ENCODE data around the gene MAP7.
"Not testable (repeated sequence)": the region's sequence is repeated elsewhere in the genome, so short reads cannot be mapped to it uniquely, and the experiment has no call there.

Gene MAP7

DNA sequence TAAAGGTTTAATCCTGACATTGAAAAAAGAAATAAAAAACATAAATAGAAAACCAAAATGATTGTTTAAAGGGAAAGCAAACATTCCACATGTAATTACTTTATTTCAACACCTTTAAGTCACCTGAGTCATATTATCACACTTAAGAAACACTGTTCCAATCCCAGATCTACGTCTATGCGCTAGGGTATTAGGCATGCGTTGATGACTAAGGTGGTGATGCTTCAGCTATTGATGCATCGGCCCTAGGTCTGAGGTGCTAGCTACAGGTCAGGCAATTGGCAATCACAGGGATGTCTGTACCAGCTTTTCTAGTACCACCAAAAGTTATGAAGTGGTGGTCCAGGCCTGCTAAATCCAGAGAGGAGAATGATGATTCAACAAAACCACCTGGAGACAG is 162.9 kb downstream of the MAP7 start:
- no peak for DNase-seq (ENCODE audit: low read depth in 1 of 2, low spot score in 1 of 2)
- in situ Hi-C loops (cut with HindIII; ENCODE audit: low pct_unique_long_range_greater_than_20kb, low sequenced_read_pairs), result no loop called here
- TF ChIP-seq JUND (IDR thresholded peaks at IDR 0.05; ENCODE audit: low read depth), result no peak

DNA sequence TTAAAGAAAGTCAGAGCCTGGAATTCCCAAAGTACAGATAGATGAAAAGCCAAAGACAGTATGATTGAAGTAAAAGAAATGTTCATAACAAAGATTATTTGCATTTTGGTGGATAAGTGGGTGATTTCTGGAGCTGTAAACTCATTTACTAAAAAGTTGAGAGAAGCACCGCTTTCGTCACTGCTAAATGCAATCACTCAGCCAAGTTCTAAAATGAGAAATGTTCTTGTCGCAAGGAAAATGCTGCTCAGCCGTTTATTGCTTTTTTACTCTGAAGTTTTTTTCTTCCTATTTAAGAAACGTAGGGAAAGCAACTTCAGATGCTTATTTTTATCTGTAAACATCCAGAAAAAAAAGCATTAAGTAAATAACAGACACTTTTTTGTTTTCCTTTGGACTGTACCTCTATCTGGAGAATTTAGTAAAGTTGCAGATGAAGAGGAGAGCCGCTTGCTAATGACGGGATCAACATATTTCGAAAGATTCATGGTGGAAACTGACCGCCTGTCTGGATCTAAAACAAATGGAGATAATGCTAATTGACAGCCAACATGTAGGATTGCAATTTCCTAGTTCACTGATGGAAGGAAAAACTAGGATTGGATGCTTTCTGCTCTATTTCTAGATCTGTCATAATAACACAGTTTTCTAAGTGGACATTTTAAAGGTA is 166.8 kb downstream of the MAP7 start:
- in situ Hi-C loops (cut with HindIII; ENCODE audit: low pct_unique_long_range_greater_than_20kb, low sequenced_read_pairs), result no loop called here
- no peak for TF ChIP-seq JUND (IDR thresholded peaks at IDR 0.05; ENCODE audit: low read depth)
- DNase-seq (ENCODE audit: low read depth in 1 of 2, low spot score in 1 of 2), result no peak

DNA sequence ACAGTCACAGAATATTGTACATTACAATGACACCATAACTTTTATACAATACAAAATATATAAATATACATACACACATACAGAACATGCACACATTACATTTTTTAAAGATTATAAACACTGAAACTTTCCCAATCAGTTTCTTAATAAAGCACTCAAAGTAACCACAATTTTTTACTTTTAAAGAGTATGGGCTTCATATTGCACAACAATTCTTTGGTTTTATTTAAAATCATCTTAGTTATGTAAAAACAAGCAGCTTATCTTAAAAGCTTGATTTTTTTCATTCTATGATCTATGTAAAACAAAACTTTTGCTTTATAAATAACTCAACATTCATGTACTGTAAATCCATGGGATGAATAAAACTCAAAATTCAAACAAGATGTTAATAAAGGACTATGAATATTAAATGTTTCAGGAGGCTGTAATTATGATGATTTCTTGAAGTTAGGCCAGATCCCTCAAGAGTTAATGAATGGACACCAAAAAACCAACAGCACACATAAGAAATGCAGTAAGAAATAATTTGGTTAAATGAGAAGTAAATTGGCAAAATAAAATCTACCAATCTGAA is 167.5 kb downstream of the MAP7 start:
- in situ Hi-C loops (cut with HindIII; ENCODE audit: low pct_unique_long_range_greater_than_20kb, low sequenced_read_pairs), result no loop called here
- DNase-seq (ENCODE audit: low read depth in 1 of 2, low spot score in 1 of 2), result no peak
- TF ChIP-seq JUND (IDR thresholded peaks at IDR 0.05; ENCODE audit: low read depth), result no peak

DNA sequence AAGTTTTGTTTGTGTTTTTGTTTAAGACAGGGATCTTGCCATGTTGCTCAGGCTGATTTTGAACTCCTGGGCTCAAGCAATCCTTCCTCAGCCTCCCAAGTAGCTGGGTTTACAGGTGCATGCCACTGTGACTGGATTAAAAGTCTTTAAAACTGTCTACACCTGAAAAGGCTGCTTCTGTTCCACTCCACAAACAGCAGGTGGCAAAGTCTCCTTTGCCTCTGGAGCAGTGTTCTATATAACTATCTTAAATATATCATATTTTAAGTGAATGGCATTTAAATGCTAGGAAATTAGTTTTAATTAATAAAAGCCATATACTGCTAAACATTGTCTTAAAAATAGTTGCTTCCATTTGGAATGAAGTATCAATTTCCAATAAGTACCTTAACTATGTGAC is 171.3 kb downstream of the MAP7 start:
- peak in 1 of 2 experiments; percentile 18 for DNase-seq (ENCODE audit: low read depth in 1 of 2, low spot score in 1 of 2)
- in situ Hi-C loops (cut with HindIII; ENCODE audit: low pct_unique_long_range_greater_than_20kb, low sequenced_read_pairs), result no loop called here
- no peak for TF ChIP-seq JUND (IDR thresholded peaks at IDR 0.05; ENCODE audit: low read depth)

DNA sequence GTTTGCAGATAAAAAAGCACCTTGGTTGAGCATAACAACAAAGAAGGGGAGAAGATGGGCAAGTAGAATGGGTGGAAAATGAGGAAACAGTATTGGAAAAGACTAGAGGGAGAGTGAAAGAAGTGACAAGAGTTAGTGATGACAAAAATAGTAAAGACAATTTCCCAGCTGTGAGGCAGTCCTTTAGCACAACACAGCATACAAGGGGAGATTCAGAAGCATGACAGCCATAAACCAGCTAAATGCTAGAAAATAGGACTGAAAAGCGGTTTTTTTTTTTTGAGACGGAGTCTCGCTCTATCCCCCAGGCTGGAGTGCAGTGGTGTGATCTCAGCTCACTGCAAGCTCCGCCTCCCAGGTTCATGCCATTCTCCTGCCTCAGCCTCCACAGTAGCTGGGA is 174.4 kb downstream of the MAP7 start:
- in situ Hi-C loops (cut with HindIII; ENCODE audit: low pct_unique_long_range_greater_than_20kb, low sequenced_read_pairs); DNase-seq (ENCODE audit: low read depth in 1 of 2, low spot score in 1 of 2): not testable (repeated sequence)

DNA sequence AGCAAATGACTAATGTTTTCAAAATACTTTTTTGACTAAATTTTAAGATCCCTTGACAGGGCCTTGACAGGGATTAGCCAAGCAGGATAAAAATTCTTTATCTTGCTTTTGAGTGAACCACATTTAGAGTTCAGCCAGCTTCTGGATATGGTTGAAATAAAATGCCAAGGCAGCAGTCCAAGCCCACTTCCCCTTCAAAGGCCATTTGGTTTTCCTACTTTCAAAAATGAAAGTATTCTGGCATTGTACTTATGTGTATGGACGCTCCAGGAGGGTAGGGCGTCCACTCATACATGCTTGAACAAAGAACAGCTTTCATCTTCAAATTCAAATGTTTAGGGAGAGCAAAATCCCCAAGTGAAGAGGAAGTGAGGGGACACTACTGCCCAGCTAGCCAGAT is 178.3 kb downstream of the MAP7 start:
- no peak for DNase-seq (ENCODE audit: low read depth in 1 of 2, low spot score in 1 of 2)
- in situ Hi-C loops (cut with HindIII; ENCODE audit: low pct_unique_long_range_greater_than_20kb, low sequenced_read_pairs), result no loop called here
- TF ChIP-seq JUND (IDR thresholded peaks at IDR 0.05; ENCODE audit: low read depth), result no peak

DNA sequence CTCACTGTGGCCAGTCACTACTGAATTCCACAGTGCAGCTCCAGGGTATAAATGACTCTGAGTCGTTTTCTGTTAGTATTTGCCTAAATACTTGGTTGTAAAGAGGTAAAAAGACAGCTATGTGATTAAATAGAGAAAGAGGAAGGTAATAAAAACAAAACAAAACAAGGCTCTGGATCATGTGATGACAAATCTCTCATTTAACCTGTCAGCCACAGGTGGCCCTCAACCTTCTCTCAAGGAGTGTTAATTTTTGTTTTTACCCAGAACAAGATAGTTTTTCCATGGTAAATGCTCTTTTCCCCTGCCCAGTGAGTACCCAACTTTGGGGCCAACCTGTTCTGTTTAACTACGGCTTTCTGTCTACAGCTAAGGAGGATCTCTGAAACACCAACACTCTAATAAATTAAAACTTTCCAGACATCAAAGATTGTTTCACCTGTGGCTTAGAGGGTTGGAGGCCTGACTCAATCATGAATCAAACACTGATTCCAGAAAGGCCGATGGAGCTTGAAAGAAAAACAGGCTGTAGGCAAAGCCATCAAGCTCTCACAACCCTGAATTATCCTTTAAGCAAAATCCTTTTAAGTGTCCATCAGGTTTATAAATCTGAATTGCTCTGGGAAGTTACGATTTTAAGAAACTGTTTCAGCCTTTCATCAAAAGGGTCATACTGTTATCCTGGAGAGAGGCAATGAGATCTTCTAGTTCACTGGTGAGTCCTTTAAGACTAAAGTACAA is 179.1 kb downstream of the MAP7 start:
- TF ChIP-seq JUND (IDR thresholded peaks at IDR 0.05; ENCODE audit: low read depth), result no peak
- no peak for DNase-seq (ENCODE audit: low read depth in 1 of 2, low spot score in 1 of 2)
- in situ Hi-C loops (cut with HindIII; ENCODE audit: low pct_unique_long_range_greater_than_20kb, low sequenced_read_pairs), result no loop called here

DNA sequence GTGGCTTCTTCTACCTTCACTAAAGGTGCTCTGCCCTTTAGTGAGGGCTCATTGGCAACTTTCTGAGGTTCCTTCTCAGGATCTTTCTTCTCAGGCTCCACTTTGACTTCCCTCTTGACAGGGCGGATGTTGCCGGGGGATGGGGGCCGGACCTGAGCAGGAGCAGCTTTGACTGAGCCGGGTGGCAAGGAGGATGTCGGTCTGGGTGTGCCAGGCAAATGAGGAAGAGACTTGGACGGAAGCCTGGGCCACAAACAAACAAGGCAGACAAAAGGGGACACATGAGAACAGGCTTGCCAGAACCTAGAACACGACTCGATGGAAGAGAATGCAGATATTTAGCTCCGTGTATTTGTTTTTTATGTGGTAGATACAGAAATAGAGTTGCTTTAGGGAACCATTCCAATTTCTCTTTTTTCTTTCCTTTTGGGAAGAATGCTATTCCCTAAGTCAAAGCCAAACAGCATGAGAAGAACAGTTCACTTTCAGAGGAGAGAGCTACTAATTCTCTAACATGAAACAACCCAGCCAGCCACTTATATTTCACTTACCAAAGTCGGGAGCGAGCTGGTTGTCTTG is 184.4 kb downstream of the MAP7 start:
- in situ Hi-C loops (cut with HindIII; ENCODE audit: low pct_unique_long_range_greater_than_20kb, low sequenced_read_pairs), result no loop called here
- DNase-seq (ENCODE audit: low read depth in 1 of 2, low spot score in 1 of 2), result no peak
- no peak for TF ChIP-seq JUND (IDR thresholded peaks at IDR 0.05; ENCODE audit: low read depth)

DNA sequence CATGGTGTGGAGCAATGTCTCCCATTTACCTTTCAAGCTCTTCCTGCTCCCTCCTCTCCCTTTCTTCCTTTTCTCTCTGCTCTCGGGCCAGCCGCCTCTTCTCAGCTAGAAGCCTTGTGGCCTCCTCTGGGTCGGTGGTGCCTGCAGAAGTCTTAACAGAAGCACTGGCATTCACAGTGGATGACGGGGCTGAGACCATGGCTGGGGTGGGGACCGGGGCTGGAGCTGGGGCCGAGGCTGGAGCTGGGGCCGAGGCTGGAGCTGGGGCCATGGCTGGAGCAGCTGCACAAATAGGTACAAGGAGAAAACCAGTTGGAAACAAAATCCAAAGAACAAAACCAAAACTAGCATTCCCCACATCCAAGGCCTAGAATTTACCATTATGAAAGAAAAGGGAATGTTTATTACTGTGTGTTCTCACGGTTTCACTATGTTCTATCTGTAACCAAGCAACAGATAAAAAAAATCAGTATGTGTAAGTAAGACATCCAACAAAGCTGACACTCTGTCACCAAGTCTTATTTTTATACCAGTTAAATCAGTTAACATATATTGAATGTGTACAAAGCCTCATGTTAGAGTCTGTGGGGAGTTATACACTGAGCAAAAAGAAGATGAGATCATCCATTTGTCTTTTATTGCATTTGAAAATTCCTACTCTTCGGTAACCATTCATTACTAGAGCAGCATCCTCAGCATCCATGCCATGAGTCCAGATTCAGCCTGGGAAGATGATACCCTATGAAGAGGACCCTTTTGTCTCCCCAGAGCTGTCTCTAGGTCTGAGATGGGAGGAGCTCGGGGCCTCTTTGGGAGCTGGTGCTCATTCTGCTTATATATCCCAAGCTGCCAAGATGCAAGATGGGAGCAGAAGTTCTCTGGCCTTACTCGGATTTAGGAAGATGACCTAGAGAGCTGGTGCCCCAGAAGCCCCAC is 187.5 kb downstream of the MAP7 start:
- DNase-seq (ENCODE audit: low read depth in 1 of 2, low spot score in 1 of 2), result no peak
- in situ Hi-C loops (cut with HindIII; ENCODE audit: low pct_unique_long_range_greater_than_20kb, low sequenced_read_pairs), result no loop called here
- no peak for TF ChIP-seq JUND (IDR thresholded peaks at IDR 0.05; ENCODE audit: low read depth)

DNA sequence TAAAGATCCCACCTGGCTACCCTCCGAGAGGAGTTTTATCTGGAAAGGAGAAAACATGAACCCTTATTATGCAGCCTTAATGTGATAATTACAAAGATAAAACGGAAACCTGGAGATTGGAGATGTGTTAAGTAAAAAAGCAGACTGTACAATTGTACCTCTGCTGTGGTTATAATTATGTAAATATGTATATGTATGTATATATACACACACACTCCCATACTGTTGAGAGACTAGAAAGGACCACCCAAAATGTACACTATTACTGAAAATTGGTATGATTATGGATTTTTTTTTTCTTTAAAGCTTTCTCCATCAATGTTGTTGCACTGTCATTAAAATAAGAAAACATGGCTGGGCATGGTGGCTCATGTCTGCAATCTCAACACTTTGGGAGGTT is 188.4 kb downstream of the MAP7 start:
- in situ Hi-C loops (cut with HindIII; ENCODE audit: low pct_unique_long_range_greater_than_20kb, low sequenced_read_pairs), result no loop called here
- no peak for TF ChIP-seq JUND (IDR thresholded peaks at IDR 0.05; ENCODE audit: low read depth)
- DNase-seq (ENCODE audit: low read depth in 1 of 2, low spot score in 1 of 2), result no peak

DNA sequence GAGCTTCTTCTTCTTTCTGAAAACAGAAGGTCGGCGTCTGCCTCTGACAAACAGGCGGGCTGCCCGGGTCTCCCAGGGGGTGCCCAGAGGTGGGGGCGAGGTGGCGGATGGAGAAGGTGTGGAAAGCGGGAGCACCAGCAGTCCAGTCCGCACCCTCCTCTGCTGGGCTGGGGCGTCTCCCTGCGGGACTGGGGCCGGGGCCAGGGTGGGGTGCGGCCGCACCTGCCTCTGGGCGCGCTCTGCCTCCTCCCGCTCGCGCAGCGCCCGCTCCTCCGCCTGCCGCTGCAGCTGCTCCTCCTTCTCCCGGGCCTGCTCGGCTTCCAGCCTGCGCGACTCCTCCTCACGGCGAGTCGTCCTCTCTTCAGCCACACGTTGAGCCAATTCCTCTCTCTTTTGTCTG is 189.4 kb downstream of the MAP7 start:
- no peak for TF ChIP-seq JUND (IDR thresholded peaks at IDR 0.05; ENCODE audit: low read depth)
- DNase-seq (ENCODE audit: low read depth in 1 of 2, low spot score in 1 of 2), result no peak
- in situ Hi-C loops (cut with HindIII; ENCODE audit: low pct_unique_long_range_greater_than_20kb, low sequenced_read_pairs), result no loop called here

DNA sequence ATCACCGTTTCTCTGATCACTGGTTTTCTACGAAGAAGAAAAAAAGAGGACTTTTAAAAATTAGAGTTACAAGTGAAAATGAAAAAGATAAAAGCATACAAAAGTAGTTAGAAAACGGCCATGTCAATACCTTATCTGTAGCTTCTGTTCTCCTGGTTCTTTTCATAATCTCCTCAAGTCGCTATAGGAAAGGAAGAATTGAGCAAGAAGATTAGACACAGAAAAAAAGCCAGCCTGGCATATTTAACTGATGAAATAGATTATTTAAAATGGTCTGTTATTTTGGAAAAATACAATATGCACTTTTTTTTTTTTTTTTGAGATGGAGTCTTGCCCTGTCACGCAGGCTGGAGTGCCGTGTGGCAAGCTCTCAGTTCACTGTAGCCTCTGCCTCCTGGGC is 190.4 kb downstream of the MAP7 start:
- no peak for TF ChIP-seq JUND (IDR thresholded peaks at IDR 0.05; ENCODE audit: low read depth)
- DNase-seq (ENCODE audit: low read depth in 1 of 2, low spot score in 1 of 2), result no peak
- in situ Hi-C loops (cut with HindIII; ENCODE audit: low pct_unique_long_range_greater_than_20kb, low sequenced_read_pairs), result no loop called here

All from T47D (cell line).